ENCODE results near the gene SEC16B. TPM values are rescaled to one million over a fixed set of nuclear protein-coding genes. Genes with fewer than 3 reads are reported as not detected.

SEC16B gene
- total RNA-seq, 1 donor: 3.3 TPM

DNA sequence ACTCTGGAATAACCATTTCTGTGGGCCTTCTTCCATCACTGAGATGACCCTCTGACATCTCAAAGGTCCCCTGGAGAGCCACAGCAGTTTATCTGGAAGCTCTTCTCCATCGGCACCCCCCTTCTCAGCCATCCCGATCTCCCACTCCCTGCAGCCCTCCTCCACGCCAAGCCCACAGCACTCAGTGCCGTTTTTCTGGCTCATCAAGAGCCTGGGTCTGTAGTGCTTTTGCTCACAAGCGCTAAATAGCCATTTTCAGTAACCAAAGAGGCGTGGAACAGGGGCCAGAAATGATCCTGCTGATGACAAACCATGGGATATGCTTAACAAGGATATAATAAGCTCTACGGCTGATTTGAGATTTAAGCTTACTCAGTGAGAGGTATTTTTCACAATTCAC, 17.6 kb downstream of the SEC16B start:
- no peak for DNase-seq (ENCODE audit: insufficient read length, low spot score, missing footprints)
- Histone ChIP-seq H3K79me2 (ENCODE audit: insufficient read depth, low read length) (no peaks in the 10 kb centered on the region), H3K4me1 (ENCODE audit: insufficient read depth, low read length) (no peaks in the 10 kb centered on the region), H3K27me3 (ENCODE audit: insufficient read depth, low read length) (no peaks in the 10 kb centered on the region), H3K9me3 (ENCODE audit: low read depth, low read length) (no peaks in the 10 kb centered on the region), H3K4me3 (ENCODE audit: insufficient read depth, low read length) (no peak overlapping the region), H2AFZ (ENCODE audit: low read length) (no peak overlapping the region), H3K36me3 (ENCODE audit: insufficient read depth, low read length) (peaks cover 7% of the 10 kb centered on the region), H3K4me2 (ENCODE audit: insufficient read depth, low read length) (no peak overlapping the region), H4K20me1 (ENCODE audit: insufficient read depth, low read length) (no peaks in the 10 kb centered on the region), H3K27ac (ENCODE audit: low read depth, low read length) (no peak overlapping the region)
- TF ChIP-seq, protein P1, sequence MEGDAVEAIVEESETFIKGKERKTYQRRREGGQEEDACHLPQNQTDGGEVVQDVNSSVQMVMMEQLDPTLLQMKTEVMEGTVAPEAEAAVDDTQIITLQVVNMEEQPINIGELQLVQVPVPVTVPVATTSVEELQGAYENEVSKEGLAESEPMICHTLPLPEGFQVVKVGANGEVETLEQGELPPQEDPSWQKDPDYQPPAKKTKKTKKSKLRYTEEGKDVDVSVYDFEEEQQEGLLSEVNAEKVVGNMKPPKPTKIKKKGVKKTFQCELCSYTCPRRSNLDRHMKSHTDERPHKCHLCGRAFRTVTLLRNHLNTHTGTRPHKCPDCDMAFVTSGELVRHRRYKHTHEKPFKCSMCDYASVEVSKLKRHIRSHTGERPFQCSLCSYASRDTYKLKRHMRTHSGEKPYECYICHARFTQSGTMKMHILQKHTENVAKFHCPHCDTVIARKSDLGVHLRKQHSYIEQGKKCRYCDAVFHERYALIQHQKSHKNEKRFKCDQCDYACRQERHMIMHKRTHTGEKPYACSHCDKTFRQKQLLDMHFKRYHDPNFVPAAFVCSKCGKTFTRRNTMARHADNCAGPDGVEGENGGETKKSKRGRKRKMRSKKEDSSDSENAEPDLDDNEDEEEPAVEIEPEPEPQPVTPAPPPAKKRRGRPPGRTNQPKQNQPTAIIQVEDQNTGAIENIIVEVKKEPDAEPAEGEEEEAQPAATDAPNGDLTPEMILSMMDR (IDR thresholded peaks at IDR 0.05; ENCODE audit: extremely low read depth, low read depth, low read length): no peak

DNA sequence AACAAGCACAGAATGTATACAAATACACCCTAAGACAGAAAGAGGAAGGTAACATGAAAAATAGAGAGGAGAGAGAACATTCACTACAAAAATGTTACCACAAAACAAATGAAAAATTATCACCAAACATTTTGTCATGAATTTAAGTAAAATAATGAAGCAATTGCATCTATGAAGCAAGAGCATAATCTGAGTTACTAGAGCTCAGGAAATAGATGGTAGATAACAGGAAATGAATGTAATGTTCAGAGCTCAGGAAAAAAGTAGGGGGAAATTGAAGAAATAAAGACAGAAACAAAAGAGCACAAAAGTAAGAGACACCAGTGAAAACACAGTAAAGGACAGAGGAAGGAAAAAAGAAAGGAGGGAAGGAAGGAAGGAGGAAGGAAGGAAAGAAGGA, 19.4 kb downstream of the SEC16B start:
- H3K4me1 ChIP-seq (ENCODE audit: insufficient read depth, low read length): no peaks in the 10 kb centered on the region
- H3K4me3 ChIP-seq (ENCODE audit: insufficient read depth, low read length): no peak overlapping the region
- no peaks in the 10 kb centered on the region for H3K79me2 ChIP-seq (ENCODE audit: insufficient read depth, low read length)
- no peak overlapping the region for H3K27ac ChIP-seq (ENCODE audit: low read depth, low read length)
- no peak for DNase-seq (ENCODE audit: insufficient read length, low spot score, missing footprints)
- H3K4me2 ChIP-seq (ENCODE audit: insufficient read depth, low read length): no peak overlapping the region
- no peaks in the 10 kb centered on the region for H3K9me3 ChIP-seq (ENCODE audit: low read depth, low read length)
- TF ChIP-seq, protein P1 (IDR thresholded peaks at IDR 0.05; ENCODE audit: extremely low read depth, low read depth, low read length): no peak
- H2AFZ ChIP-seq (ENCODE audit: low read length): no peak overlapping the region
- no peaks in the 10 kb centered on the region for H3K27me3 ChIP-seq (ENCODE audit: insufficient read depth, low read length)
- no peaks in the 10 kb centered on the region for H4K20me1 ChIP-seq (ENCODE audit: insufficient read depth, low read length)
- H3K36me3 ChIP-seq (ENCODE audit: insufficient read depth, low read length): peaks cover 16% of the 10 kb centered on the region

DNA sequence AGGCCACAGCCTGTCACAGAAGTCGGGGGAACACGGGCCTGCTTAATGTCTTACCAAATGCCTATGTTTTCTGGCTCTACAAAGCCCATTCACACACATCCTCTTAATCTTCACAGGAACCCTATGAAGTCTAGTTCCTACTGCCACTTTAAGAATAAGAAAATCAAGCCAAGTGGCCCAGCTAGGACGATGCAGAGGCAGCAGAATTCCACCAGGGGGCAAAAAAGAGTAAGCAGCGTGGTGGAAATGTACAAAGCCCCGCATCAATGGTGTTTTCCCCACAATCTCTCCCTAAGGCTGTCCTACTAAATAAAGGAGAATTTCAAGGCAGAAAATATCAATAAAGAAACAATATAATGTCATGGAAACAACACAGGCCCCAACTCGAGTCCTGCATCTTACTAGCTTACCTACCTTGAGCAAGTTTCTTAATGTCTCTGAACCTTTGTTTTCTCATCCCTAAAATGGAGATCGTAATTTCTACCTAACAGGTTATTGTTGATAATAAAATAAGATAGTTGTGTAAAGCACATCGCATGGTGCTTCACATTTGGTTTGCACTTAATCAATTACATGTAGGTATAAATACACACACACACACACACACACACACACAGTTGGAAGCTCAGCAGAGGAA, 21.4 kb downstream of the SEC16B start:
- H4K20me1 ChIP-seq (ENCODE audit: insufficient read depth, low read length): no peaks in the 10 kb centered on the region
- H3K9me3 ChIP-seq (ENCODE audit: low read depth, low read length): no peaks in the 10 kb centered on the region
- no peak overlapping the region for H2AFZ ChIP-seq (ENCODE audit: low read length)
- no peaks in the 10 kb centered on the region for H3K4me1 ChIP-seq (ENCODE audit: insufficient read depth, low read length)
- no peaks in the 10 kb centered on the region for H3K27me3 ChIP-seq (ENCODE audit: insufficient read depth, low read length)
- no peak for DNase-seq (ENCODE audit: insufficient read length, low spot score, missing footprints)
- TF ChIP-seq, protein P1 (IDR thresholded peaks at IDR 0.05; ENCODE audit: extremely low read depth, low read depth, low read length): peak; percentile 97
- no peak overlapping the region for H3K27ac ChIP-seq (ENCODE audit: low read depth, low read length)
- no peaks in the 10 kb centered on the region for H3K79me2 ChIP-seq (ENCODE audit: insufficient read depth, low read length)
- no peak overlapping the region for H3K4me3 ChIP-seq (ENCODE audit: insufficient read depth, low read length)
- H3K36me3 ChIP-seq (ENCODE audit: insufficient read depth, low read length): peaks cover 16% of the 10 kb centered on the region
- no peak overlapping the region for H3K4me2 ChIP-seq (ENCODE audit: insufficient read depth, low read length)

DNA sequence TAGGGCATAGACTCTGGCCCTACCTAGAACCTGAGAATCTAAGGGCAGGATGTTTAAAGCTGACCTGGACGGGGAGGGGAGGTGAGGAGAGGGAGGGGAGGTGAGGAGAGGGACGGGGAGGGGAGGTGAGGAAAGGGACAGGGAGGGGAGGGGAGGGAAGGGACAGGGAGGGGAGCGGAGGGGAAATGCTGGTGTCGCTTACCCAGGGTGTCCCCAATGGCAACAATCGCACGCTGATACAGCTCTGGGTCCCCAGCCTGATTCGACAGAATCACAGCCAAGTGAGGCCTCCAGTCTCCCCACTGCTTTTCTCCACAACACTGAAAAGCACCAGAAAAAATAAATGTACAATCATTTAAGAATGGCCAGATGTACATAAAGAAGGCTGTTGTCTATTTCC, 22.2 kb downstream of the SEC16B start:
- no peak overlapping the region for H2AFZ ChIP-seq (ENCODE audit: low read length)
- H4K20me1 ChIP-seq (ENCODE audit: insufficient read depth, low read length): no peaks in the 10 kb centered on the region
- H3K27me3 ChIP-seq (ENCODE audit: insufficient read depth, low read length): no peaks in the 10 kb centered on the region
- H3K79me2 ChIP-seq (ENCODE audit: insufficient read depth, low read length): no peaks in the 10 kb centered on the region
- H3K27ac ChIP-seq (ENCODE audit: low read depth, low read length): no peak overlapping the region
- no peaks in the 10 kb centered on the region for H3K4me1 ChIP-seq (ENCODE audit: insufficient read depth, low read length)
- H3K4me3 ChIP-seq (ENCODE audit: insufficient read depth, low read length): no peak overlapping the region
- TF ChIP-seq, protein P1 (IDR thresholded peaks at IDR 0.05; ENCODE audit: extremely low read depth, low read depth, low read length): no peak
- peaks cover 16% of the 10 kb centered on the region for H3K36me3 ChIP-seq (ENCODE audit: insufficient read depth, low read length)
- no peak for DNase-seq (ENCODE audit: insufficient read length, low spot score, missing footprints)
- no peaks in the 10 kb centered on the region for H3K9me3 ChIP-seq (ENCODE audit: low read depth, low read length)
- H3K4me2 ChIP-seq (ENCODE audit: insufficient read depth, low read length): no peak overlapping the region

All from osteoblast (primary cell).